GM19397 (cell line): ENCODE results near the gene SATB2.

Experiments
- ATAC-seq: cut with Tn5 transposase; IDR thresholded peaks from one replicate; pipeline ENCODE4 v1.9.1; 2021; ENCODE audit warnings: mild to moderate bottlenecking, moderate library complexity; ENCODE audit not compliant: unreplicated experiment

The SATB2 gene

DNA sequence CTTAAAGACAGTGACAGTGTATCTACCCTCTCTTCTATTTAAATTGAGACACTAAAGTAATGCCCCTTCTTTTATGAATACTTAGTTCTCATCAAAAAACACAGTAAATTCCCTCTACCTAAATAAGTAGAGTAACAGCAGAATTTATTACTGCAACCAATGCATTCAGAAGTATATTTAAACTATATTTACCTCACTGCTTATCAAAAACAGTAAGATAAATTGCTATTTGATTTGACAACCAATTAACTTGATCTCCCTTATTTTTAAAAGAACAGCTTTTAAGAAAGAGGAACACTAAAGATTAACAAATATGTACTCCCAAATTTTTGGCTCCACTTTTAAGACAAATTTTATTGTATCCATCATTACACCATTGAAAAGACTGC is 4.8 kb downstream of the SATB2 start:
- no peak for ATAC-seq

DNA sequence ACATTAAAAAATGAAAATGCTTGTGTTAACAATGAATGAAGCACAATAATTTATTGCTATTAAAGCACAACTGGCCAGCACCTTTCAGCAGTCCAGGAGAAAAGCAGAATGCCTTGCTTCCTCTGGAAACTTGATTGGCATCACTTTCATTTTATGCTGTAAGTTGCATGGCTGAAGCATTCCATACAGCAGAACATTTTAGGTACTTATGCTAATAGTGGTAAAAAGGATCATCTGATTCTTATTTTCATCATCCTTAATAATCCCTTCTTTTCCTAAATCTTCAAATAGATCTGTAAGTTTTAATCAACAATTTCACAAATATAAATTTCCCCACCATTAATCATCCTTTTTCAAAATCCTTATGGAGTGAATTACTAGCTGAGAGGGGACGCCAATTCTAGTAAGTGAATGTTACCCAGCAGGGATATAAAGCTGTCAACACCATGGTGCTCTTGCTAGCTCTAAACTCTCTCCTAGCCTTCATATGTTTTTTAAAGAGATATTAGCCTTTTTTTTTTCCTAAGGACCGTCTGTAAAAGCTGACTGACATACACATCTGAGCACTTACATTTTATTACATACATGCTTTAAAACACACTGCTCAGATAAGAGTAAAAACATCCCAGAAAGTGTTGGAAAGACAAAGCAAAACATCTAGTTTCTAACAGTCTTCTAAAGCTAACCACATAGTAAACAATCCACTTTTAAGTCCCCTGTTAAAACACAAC is 5.3 kb downstream of the SATB2 start:
- ATAC-seq = no peak

DNA sequence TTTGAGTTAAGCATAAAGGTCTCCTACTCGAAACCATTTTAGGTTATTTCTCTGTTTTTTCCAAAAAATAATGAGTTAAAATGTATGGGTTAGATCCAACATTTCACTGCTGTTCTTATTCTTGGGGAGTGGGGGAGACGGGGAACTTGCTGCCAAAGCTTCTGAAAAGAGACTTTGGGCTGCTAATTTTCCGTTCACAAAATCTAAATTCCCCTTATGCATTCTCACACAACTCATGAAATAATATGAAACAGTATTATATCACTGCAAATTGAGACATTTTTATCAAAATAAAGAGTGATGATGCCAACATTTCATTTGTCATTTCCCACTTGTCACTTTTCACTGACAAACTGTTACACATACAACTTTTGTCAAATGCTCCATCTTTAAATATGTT is 7.8 kb downstream of the SATB2 start:
- no peak for ATAC-seq

DNA sequence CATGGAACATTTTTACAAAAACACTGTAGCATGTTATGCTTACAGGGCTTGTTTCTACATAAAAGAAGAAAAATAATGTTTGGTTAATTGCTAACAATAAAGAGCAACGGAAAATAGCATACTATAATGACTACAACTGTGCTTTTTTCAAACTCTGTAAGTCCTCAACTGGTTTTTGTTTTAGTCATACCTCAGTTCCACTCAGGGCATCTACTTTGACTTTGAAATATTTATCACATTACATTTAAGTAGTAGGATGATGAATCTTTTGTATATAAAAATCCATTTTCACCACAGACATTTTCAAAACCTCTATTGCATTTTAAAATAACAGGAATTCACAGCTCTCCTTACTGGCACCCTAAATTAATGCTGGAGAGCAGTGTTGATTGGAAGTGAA is 8.3 kb downstream of the SATB2 start:
- ATAC-seq = no peak

DNA sequence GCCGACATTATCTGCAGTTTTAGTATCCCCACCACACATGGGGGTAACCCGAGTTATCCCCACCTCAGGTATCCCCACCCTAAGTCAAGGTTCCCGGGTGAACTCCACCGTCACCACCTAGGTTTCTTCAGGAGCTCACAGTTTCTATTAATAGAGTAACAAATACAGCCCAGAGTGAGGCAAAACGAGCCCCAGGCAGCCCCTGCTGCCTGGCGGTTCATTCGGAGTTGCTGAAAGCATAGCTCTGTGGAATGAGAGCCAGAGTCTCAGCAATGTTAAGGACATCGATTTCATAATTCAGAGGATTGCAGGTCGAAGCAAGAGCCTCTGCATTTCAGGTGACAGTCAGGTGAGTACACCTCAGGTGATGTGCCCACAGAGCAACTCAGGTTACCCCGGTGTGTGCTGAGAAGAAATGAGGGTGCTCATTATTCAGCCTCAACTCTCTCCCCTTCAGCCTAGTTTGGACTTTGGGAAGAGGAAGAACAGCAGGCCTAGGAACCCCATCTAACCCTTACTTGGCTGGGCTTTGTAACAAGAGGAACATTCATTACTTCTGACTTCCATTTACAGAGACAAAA is 10.7 kb downstream of the SATB2 start:
- no peak for ATAC-seq

DNA sequence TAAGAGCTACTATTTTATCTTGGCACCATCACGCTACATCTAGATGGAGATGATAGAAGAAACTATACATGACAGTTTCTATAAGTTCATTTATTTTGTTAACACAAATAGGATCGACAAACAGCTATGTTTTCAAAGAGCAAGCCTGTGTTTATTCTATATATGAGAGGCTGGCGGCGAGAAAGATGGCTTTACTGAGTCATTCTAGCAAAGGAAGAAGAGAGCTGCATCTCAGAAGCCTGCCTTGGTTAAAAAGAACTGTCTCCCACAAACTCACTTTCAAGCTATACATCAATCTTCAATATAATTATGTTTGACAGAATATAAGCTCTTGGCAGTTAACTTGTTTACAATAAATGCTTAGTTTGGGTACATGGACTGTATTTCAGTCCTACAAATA is 13.0 kb downstream of the SATB2 start:
- ATAC-seq = no peak

DNA sequence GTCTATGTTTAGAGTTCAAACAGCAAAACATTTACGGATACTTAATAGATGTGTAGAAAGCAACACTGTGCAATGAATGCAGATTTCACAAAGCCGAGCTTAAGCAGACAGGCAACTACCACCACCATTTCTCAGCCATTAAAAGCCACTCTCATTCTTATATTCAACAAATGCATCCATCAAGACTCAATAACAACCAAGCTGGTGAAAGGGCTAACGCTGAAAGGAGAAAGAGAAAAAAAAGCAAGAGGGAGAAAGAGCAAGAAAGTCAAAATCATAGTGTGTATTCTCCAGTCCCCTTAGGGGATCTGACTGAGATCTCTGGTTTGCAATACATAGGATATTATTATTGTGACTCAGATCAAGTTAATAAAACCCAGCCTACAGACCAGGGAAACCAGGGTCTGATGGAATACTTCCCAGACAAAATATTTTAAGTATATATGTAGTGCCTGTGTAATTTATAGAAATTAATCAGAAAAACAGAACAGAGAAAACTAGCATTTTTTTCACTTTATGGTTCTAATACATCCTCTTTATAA is 14.1 kb downstream of the SATB2 start:
- no peak for ATAC-seq

DNA sequence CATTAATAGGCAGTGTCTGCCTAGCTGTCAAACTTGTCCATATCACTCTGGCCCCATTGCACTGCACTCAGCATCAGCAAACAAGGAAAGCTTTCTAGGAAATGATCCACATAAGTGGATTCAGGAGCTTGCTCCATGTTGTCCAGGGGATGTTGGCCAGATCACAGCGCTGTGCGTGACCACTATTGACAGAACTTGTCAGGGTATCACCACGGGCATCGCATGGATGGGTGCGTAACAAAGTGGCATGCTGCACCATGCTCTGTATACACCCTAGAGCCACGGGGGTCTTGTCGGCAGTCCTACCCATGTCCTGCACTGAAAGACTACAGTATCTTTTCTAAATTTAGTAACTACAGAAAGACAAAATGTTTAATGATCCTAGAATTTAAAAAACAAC is 15.6 kb downstream of the SATB2 start:
- no peak for ATAC-seq

DNA sequence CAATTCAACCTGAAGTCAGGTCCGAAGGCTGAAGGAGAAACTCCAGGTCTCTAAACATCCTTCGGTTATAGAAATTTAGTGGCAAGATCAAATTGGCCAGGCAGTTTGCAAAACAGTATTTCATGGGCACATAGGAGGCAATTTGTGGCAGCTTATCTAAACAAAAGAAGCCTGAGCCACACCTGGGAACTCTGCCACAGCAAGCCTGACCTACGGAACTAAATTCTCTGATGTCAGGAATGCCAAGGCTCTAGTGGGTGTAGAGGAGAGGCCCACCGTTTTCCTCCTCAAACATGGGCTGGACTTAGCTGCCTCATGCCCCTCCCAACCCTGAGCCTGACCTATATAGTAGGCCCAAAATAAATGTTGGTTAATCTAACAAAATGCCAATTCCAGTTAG is 16.0 kb downstream of the SATB2 start:
- ATAC-seq = no peak

DNA sequence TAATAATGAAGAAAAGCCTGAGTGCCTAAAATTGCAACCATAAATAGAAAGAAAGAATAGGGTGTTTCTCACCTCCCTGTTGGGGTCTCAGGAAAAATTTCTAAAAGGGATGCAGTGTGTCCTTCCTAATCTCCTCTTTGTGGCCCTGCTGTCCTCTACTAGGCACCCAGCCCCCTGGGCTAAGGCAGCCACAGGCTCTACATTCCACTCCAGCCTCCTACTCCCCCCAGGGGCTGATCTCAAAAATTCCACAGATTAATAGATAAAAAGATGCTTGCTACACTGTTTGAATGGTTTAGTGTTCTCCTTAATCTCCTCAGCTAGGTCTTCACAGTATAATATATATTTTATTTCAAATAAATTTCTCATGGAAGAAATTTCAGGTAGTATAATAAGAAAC is 17.6 kb downstream of the SATB2 start:
- no peak for ATAC-seq

DNA sequence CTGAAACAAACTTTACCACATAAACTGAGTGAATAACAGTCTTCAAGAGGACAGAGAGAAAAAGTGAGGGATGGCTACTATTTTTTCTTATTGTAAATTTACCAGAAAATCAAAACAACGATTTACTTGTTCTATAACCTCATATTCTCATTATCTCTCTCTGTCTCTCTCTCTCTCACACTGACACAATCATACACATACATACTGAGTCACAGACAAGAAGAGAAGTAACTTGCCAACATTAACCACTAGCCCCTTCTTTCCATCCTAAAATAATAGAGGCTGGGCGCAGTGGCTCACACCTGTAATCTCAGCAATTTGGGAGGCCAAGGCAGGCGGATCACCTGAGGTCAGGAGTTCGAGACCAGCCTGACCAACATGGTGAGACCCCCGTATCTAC is 18.2 kb downstream of the SATB2 start:
- ATAC-seq = no peak

DNA sequence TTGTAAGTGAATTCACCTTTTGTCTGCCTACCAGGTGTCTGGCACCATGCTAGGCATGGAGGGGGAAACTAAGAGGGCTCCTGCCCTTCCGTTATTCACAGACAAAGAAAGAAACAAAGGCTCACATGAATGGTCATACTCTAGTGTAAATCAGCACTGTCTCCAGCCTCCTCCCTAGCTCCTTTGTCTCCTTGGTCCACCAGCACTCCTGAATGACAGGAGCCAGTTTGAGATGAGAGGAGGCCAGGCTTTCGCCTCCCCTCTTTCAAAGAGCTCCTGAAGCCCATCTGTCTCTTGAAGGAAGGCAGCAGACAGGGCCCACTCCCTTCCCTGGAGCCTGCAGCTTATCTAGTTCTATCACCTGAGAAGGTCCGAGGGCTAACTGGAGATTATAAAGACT is 18.7 kb downstream of the SATB2 start:
- ATAC-seq = no peak

DNA sequence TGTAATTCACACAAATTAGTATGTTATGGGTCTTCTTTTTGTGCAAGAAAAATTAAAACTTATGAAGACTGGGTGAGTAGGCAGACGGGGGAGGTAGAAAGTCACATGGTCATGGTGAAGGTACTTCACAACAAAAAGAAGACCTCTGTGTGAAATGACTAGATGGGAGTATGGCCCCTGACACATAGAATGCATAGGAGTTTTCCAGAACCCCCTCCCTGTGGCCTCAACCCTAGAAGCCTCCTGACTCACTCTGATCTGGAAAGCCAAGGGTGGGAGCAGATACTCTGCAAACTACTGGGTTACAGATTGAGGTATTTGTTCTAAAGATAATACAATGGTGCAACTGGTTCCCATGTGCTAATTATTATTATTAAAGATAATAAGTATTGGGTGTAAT is 23.2 kb downstream of the SATB2 start:
- no peak for ATAC-seq

DNA sequence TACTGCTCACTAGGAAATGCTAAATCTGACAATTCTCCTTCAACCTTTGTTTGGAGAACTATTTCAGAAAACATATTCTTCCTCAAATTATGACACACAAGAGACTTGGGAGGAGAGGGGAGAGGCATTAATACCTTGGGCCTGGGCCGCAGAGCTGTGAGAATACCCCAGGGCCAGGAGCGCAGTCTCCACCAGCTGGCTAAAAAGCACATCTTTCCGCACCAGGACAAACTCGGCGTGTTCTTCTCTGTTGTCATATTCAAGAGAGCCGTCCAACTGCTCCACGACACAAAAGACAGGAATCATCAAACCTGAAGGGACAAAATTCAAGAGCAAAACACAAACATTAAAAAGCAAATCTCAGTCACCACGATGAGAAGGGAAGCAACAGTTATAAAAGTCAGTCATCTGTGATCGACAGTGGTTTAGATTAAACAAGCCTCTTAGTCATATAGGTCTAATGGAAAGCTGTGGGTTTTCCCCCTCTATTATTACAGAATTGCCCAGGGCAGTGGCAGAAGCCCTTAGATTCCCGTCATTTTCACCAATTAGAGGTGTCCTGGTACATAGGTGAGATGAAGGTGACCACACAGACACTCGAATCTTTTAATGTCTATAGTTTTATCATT is 24.4 kb downstream of the SATB2 start:
- no peak for ATAC-seq

DNA sequence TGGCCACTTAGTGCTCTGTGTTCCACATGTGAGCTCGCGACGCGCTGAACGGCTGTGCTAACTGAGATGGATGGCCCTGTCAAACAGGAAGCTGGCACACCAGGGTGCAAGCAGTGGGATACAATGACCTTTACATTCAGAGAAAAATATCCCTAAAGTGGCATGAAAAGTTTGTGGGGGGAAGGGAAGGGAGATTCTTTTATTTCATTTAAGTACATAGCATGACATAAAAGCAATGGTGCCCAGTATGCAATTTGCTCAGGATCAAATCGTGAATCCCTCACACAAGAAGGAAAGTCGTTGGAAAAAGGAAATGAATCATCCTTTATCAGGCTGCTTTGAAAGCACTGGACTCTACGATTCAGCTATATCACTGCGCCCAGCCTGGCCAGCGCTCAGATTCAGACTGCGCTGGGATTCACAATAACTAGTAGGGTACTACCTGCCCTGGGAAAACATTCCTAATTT is 26.0 kb downstream of the SATB2 start:
- no peak for ATAC-seq

DNA sequence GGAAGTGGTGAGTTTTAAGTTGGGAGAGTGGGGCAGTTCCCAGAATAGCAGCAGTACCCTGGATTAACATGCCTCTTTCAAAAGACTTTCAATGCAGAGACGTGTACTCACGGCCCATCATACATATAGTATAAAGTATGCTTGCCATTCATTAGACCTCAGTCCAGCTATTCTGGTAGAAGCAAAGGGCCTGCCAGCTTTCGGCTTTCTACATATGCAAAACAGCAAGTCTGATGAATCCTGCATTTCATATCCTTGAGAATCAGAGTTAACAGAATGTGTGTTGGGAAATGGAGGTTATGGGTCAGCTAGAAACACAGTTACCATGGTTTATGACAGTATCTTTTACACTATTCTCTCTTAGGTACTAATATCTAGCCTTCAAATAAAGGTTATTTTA is 27.5 kb downstream of the SATB2 start:
- no peak for ATAC-seq

DNA sequence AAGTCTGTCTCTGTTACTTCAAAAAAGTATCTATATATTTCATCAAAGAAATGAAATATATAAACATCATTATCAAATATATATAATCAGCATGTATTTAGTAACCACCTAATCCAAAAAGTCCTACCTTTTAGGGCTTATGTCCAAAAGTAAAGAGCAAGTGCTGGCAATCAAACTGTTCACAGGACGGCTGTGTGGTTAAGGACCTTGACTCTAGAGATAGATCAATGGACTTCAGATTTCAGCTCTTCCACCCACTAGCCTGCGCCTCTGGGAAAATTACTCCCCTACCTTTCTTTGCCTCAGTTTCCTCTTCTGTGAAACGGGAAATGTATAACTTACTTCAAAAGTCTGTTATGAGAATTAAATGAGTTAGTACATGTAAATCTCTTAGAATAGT is 29.4 kb downstream of the SATB2 start:
- no peak for ATAC-seq

DNA sequence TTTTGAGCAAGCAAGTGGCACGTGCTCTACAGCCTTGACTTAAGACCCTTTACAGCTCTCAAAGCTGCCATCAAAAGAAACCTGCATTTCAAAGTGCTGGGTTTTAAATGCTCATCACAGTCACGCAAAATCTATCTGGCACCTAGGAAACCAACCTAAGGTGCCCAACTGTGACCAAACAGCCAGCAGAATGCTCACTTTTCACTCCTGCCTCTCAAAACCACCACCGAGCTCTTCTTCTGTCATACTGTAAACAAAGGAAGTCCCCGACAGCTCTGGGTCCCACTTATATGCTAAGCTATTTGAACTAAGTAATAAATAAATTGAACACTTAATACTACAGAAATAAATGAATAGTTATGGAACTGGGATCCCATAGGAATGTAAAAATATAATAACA is 33.6 kb downstream of the SATB2 start:
- no peak for ATAC-seq

DNA sequence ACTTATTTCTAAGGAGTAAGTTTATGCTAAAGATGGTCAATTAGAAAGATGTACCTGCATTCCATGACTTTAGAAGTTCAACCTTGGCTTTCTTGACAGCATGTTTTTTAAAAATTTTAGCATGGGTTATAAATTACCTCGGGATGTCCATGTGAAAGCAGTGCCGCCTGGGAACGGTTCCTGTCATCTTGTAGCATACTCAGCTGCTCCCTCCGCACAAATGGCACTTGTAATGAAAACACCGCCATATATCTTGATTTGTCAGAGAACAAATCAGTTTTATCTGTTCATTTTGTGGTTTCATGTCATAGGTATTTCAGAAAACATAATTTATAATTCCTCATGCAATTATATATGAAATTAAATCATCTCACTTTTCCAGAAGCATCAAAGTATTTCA is 38.3 kb downstream of the SATB2 start:
- no peak for ATAC-seq

DNA sequence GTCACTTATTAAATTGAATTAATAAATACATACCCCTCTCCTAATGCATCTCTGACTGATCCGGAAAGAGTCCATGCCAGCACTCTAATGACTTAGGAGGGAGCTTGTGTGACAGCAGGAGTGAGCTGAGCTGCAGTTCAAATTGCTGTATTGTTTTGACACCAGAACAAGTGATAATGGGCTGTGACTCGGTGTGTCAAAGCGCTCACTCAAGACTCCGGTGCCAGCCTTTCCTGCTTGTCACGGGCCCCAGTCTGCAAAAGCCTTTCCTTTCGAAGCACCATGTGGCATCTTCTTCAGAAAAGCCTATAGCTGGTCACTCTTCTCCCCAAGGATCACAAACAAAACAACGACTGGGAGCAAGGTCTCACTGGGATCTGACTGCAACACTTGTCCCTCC is 43.3 kb downstream of the SATB2 start:
- no peak for ATAC-seq

DNA sequence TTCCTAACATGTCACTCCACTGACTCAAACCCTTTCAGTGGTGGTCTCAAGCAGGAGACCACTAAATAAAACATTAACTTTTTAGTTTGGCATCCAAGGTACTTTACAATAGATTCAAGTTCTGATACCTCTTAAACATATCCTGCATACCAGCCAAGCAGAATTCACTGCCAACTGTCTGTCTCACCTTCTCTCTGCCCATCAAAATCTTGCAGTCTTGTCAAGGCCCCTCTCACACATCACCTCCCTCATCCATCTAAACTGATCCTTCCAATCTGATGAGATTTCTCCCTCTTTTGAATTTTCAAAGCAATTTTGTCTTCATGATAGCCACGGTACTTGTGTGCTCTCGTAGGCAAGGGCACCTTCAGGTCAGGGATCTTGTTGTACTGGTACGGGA is 43.7 kb downstream of the SATB2 start:
- no peak for ATAC-seq
